Measurements from ENCODE around the gene TEK. TPM values are rescaled to one million over a fixed set of nuclear protein-coding genes. Genes with fewer than 3 reads are reported as not detected.

The TEK gene
- total RNA-seq, 1 experiment from 2014 or later, result 0.07 TPM

- ChIA-PET POLR2A (ENCODE audit: unreplicated experiment) (no interaction called here), CTCF (no interaction called here)
- Histone ChIP-seq H3K36me3 (ENCODE audit: low read depth, low read length) (no peaks in the 10 kb centered on the region), H3K9me2 (replicated peaks; ENCODE audit: low read length) (no peaks in the 10 kb centered on the region), H3K4me2 (ENCODE audit: low read length) (no peak overlapping the region), H3K27ac (ENCODE audit: low read length) (no peak overlapping the region), H3K9me3 (ENCODE audit: low read length) (no peaks in the 10 kb centered on the region), H3F3A (ENCODE audit: low read length, unreplicated experiment) (no peaks in the 10 kb centered on the region), H3K9ac (ENCODE audit: low read length) (no peak overlapping the region), H3K4me3 (ENCODE audit: low read length) (no peak overlapping the region), H3K79me2 (ENCODE audit: low read length) (no peaks in the 10 kb centered on the region), H3K27me3 (ENCODE audit: low read length) (no peaks in the 10 kb centered on the region), H2AFZ (ENCODE audit: low read length) (no peak overlapping the region), H4K20me1 (ENCODE audit: low read length) (no peaks in the 10 kb centered on the region), H3K4me1 (ENCODE audit: insufficient read depth, low read length) (peaks cover 6% of the 10 kb centered on the region; the same call in 1 of the 2 replicates)
- BruUV-seq (replicated peaks), result no TSS peak
- ATAC-seq, result no peak
- no peak for TF ChIP-seq EZH2phosphoT487 (IDR thresholded peaks at IDR 0.05; ENCODE audit: borderline replicate concordance, low read length)
- no peak for TF ChIP-seq EZH2 (IDR thresholded peaks at IDR 0.05; ENCODE audit: low read length, unreplicated experiment)
- no peak for TF ChIP-seq CTCF (conservative IDR thresholded peaks at IDR 0.05; ENCODE audit: low read depth, low read length)
- intact Hi-C loops (cut with micrococcal nuclease), result no loop called here
- DNase-seq, result peak; percentile 38
Measured at GRCh38 chr9:27154908-27155307, 45.9 kb downstream of the TEK start.

- no peak overlapping the region for H3K9ac ChIP-seq (ENCODE audit: low read length)
- no peaks in the 10 kb centered on the region; the same call in 1 of the 2 replicates for H3K4me1 ChIP-seq (ENCODE audit: insufficient read depth, low read length)
- H3K9me3 ChIP-seq (ENCODE audit: low read length), result no peaks in the 10 kb centered on the region
- DNase-seq (peak; percentile 27), ATAC-seq (no peak; the same call in 1 of the 2 replicates)
- no peak overlapping the region for H3K4me2 ChIP-seq (ENCODE audit: low read length)
- no peak overlapping the region for H3K4me3 ChIP-seq (ENCODE audit: low read length)
- BruUV-seq (replicated peaks), result no TSS peak
- intact Hi-C loops (cut with micrococcal nuclease), result no loop called here
- no peak for TF ChIP-seq EZH2phosphoT487 (IDR thresholded peaks at IDR 0.05; ENCODE audit: borderline replicate concordance, low read length)
- TF ChIP-seq CTCF (conservative IDR thresholded peaks at IDR 0.05; ENCODE audit: low read depth, low read length), result no peak
- no peak for TF ChIP-seq EZH2 (IDR thresholded peaks at IDR 0.05; ENCODE audit: low read length, unreplicated experiment)
- ChIA-PET CTCF (no interaction called here), POLR2A (ENCODE audit: unreplicated experiment) (no interaction called here)
- H3K27ac ChIP-seq (ENCODE audit: low read length), result no peak overlapping the region
- H4K20me1 ChIP-seq (ENCODE audit: low read length), result no peaks in the 10 kb centered on the region
- H3F3A ChIP-seq (ENCODE audit: low read length, unreplicated experiment), result no peaks in the 10 kb centered on the region
- H3K9me2 ChIP-seq (replicated peaks; ENCODE audit: low read length), result no peaks in the 10 kb centered on the region
- H2AFZ ChIP-seq (ENCODE audit: low read length), result no peak overlapping the region
- no peaks in the 10 kb centered on the region for H3K27me3 ChIP-seq (ENCODE audit: low read length)
- no peaks in the 10 kb centered on the region for H3K79me2 ChIP-seq (ENCODE audit: low read length)
- H3K36me3 ChIP-seq (ENCODE audit: low read depth, low read length), result no peaks in the 10 kb centered on the region
Measured at GRCh38 chr9:27157097-27157496, 48.1 kb downstream of the TEK start.

- intact Hi-C loops (cut with micrococcal nuclease), result no loop called here
- Histone ChIP-seq H3K4me1 (ENCODE audit: insufficient read depth, low read length) (no peaks in the 10 kb centered on the region), H3K4me2 (ENCODE audit: low read length) (no peak overlapping the region), H3F3A (ENCODE audit: low read length, unreplicated experiment) (no peaks in the 10 kb centered on the region), H3K4me3 (ENCODE audit: low read length) (no peak overlapping the region), H3K9ac (ENCODE audit: low read length) (no peak overlapping the region), H3K27me3 (ENCODE audit: low read length) (no peaks in the 10 kb centered on the region), H4K20me1 (ENCODE audit: low read length) (no peaks in the 10 kb centered on the region), H3K36me3 (ENCODE audit: low read depth, low read length) (no peaks in the 10 kb centered on the region), H3K9me3 (ENCODE audit: low read length) (no peaks in the 10 kb centered on the region), H2AFZ (ENCODE audit: low read length) (no peak overlapping the region), H3K79me2 (ENCODE audit: low read length) (no peaks in the 10 kb centered on the region), H3K27ac (ENCODE audit: low read length) (no peak overlapping the region), H3K9me2 (replicated peaks; ENCODE audit: low read length) (no peaks in the 10 kb centered on the region)
- TF ChIP-seq EZH2phosphoT487 (IDR thresholded peaks at IDR 0.05; ENCODE audit: borderline replicate concordance, low read length) (no peak), CTCF (conservative IDR thresholded peaks at IDR 0.05; ENCODE audit: low read depth, low read length) (no peak), EZH2 (IDR thresholded peaks at IDR 0.05; ENCODE audit: low read length, unreplicated experiment) (no peak)
- no peak for ATAC-seq
- DNase-seq, result no peak
- CTCF ChIA-PET, result no interaction called here
- POLR2A ChIA-PET (ENCODE audit: unreplicated experiment), result no interaction called here
- no TSS peak for BruUV-seq (replicated peaks)
Measured at GRCh38 chr9:27157736-27158135, 48.7 kb downstream of the TEK start.

All from PC-3 (cell line).